AG04449 (cell line): Measurements from ENCODE around the gene CYB561D1.
"Not testable (repeated sequence)": the region's sequence is repeated elsewhere in the genome, so short reads cannot be mapped to it uniquely, and the experiment has no call there.

Experiments used
- CTCF ChIA-PET: fragments of 350-600 bp; formaldehyde crosslinking; extraction: SDS; loops from one replicate; lab custom pipeline; 2021; ENCODE audit warnings: antibody characterized with exemption; lab: Yijun Ruan, JAX
- POLR2A ChIA-PET: fragments of 400-600, 350-600 bp; formaldehyde crosslinking; extraction: SDS; loops from one replicate; lab custom pipeline; 2020; ENCODE audit warnings: antibody characterized with exemption, inconsistent platforms; lab: Yijun Ruan, JAX
- DNase-seq: peaks from one replicate; pipeline ENCODE4 v3.0.0-alpha.2; 2010; ENCODE audit warnings: low read depth, low spot score
- H3K4me3 ChIP-seq: 2 replicates; pipeline ENCODE4 v1.5.1; 2011; ENCODE audit warnings: low read depth, mild to moderate bottlenecking, control low read depth, low read length
- CTCF ChIP-seq: IDR thresholded peaks from one replicate; pipeline ENCODE4 v1.5.1; 2011; ENCODE audit warnings: mild to moderate bottlenecking, moderate library complexity, low read length, control low read depth, inconsistent platforms; ENCODE audit not compliant: insufficient read depth; ENCODE audit errors: missing control alignments

CYB561D1 gene

GRCh38 chr1:109470245-109470644 lies 23.6 kb upstream of the CYB561D1 start:
- TF ChIP-seq CTCF, result no peak
- ChIA-PET CTCF (interaction anchor here (2.0 to 3.2 kb wide), 2 partner anchors 21 to 23 kb away, joined by 10 to 20 read pairs; partner anchors contain the start of gene CYB561D1), POLR2A (no interaction called here)
- H3K4me3 ChIP-seq, result no peak overlapping the region
- no peak for DNase-seq

GRCh38 chr1:109472779-109473178 lies 21.1 kb upstream of the CYB561D1 start:
- no peak overlapping the region for H3K4me3 ChIP-seq
- DNase-seq, result no peak
- ChIA-PET POLR2A (no interaction called here), CTCF (interaction anchor here (0.9 kb wide), 1 partner anchor 21 kb away, joined by 4 read pairs; no protein-coding TSS in a partner anchor)
- no peak for TF ChIP-seq CTCF

- POLR2A ChIA-PET, DNase-seq, H3K4me3 ChIP-seq: not testable (repeated sequence)
- CTCF ChIA-PET, result interaction anchor here (0.8 to 3.2 kb wide), 5 partner anchors 10 to 59 kb away, joined by 3 to 17 read pairs (median 4); partner anchors contain the start of genes ATXN7L2 and CYB561D1
Observed at GRCh38 chr1:109473284-109474057, 20.4 kb upstream of the CYB561D1 start.

GRCh38 chr1:109474697-109475096 lies 19.2 kb upstream of the CYB561D1 start:
- no peak for TF ChIP-seq CTCF
- CTCF ChIA-PET, result interaction anchor here (0.5 to 3.2 kb wide), 4 partner anchors 9 to 73 kb away, joined by 3 to 17 read pairs (median 3); partner anchors contain the start of genes ATXN7L2 and CYB561D1
- H3K4me3 ChIP-seq, result no peak overlapping the region
- DNase-seq, result no peak
- POLR2A ChIA-PET, result no interaction called here

GRCh38 chr1:109475261-109475660 lies 18.6 kb upstream of the CYB561D1 start:
- CTCF ChIA-PET, result interaction anchor here (0.5 to 3.2 kb wide), 4 partner anchors 15 to 73 kb away, joined by 3 to 17 read pairs (median 5); partner anchors contain the start of gene CYB561D1
- TF ChIP-seq CTCF, result no peak
- no peak for DNase-seq
- H3K4me3 ChIP-seq, result no peak overlapping the region
- POLR2A ChIA-PET, result no interaction called here

GRCh38 chr1:109476825-109477224 lies 17.1 kb upstream of the CYB561D1 start:
- ChIA-PET CTCF (interaction anchor here (0.9 to 3.2 kb wide), 3 partner anchors 13 to 55 kb away, joined by 3 to 17 read pairs (median 7); partner anchors contain the start of gene CYB561D1), POLR2A (no interaction called here)
- no peak for TF ChIP-seq CTCF
- no peak for DNase-seq
- no peak overlapping the region for H3K4me3 ChIP-seq
